ENCODE data around the gene ZBTB16. TPM values are rescaled to one million over a fixed set of nuclear protein-coding genes. Genes with fewer than 3 reads are reported as not detected.

Gene ZBTB16, protein sequence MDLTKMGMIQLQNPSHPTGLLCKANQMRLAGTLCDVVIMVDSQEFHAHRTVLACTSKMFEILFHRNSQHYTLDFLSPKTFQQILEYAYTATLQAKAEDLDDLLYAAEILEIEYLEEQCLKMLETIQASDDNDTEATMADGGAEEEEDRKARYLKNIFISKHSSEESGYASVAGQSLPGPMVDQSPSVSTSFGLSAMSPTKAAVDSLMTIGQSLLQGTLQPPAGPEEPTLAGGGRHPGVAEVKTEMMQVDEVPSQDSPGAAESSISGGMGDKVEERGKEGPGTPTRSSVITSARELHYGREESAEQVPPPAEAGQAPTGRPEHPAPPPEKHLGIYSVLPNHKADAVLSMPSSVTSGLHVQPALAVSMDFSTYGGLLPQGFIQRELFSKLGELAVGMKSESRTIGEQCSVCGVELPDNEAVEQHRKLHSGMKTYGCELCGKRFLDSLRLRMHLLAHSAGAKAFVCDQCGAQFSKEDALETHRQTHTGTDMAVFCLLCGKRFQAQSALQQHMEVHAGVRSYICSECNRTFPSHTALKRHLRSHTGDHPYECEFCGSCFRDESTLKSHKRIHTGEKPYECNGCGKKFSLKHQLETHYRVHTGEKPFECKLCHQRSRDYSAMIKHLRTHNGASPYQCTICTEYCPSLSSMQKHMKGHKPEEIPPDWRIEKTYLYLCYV
- polyA plus RNA-seq (ENCODE audit: insufficient read length), result 0.93 TPM
- long read RNA-seq, donor 1, result 0 reads
- long read RNA-seq, donor 2, result 0 reads
- long read RNA-seq, donor 3, result 0 reads
- long read RNA-seq, donor 4, partial matches to known transcripts, result 0 of 1 reads
- long read RNA-seq, donor 4, other reads (novel, unspliced or antisense), result 0 of 1 reads
- long read RNA-seq, donor 5, result 0 reads
- long read RNA-seq, donor 6, result 0 reads
- long read RNA-seq, donor 7, partial matches to known transcripts, result 0 of 1 reads
- long read RNA-seq, donor 7, other reads (novel, unspliced or antisense), result 0 of 1 reads
- long read RNA-seq, donor 8, partial matches to known transcripts, result 0 of 1 reads
- long read RNA-seq, donor 8, other reads (novel, unspliced or antisense), result 0 of 1 reads

GRCh38 chr11:114059278-114059983, at the start of gene ZBTB16:
Gene ZBTB16, plus strand, starts transcription at chr11:114059711. Its CDS starts 3,590 bp downstream, at chr11:114063301.
- DNase-seq, result peak; percentile 62

- no peak for DNase-seq
Observed at GRCh38 chr11:114010931-114011330, 48.6 kb upstream of the ZBTB16 start.

GRCh38 chr11:114011443-114011842, 48.1 kb upstream of the ZBTB16 start:
- no peak for DNase-seq

DNA sequence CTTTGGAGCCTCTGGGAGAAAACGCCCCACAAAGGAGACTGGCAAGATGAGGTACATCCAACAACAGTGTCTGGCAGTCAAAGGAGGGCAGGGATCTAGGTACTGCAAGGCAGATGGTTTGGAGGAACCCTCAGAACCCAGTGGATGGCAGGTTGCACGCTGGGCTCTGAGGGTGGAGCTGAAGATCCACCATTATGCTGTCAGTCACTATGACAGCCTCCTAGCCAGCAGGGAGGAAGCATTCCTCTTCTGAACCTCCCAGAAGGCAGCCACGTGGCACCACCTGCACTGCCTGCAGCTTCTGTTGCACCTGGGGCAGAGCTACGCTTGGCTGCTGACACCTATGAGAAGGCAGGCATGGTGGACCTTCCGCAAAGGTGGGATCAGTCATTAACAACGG, 44.4 kb upstream of the ZBTB16 start:
- no peak for DNase-seq

GRCh38 chr11:114016986-114017385, 42.5 kb upstream of the ZBTB16 start:
- no peak for DNase-seq

- no peak for DNase-seq
Observed at GRCh38 chr11:114017723-114018122, 41.8 kb upstream of the ZBTB16 start.

- DNase-seq, result no peak
Observed at GRCh38 chr11:114019046-114019445, 40.5 kb upstream of the ZBTB16 start.

DNA sequence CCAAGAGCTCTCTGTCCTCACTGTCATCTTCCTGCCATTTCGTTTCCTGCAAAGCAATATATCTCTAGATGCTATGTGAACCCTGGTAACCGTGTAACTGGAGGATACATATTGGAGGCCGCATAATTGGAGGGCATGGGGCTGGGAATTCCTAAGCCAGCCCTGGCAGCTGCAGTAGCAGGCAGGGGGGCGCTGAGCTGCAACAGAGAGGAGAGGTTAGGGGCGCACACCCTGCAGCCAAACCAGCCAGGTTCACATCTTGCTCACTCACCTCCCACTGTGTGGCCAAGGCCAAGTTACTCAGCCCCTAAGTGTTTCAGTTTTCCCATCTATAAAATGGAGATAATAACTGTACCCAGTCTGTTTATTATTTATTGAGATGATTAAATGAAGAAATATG, 39.9 kb upstream of the ZBTB16 start:
- DNase-seq, result no peak

DNA sequence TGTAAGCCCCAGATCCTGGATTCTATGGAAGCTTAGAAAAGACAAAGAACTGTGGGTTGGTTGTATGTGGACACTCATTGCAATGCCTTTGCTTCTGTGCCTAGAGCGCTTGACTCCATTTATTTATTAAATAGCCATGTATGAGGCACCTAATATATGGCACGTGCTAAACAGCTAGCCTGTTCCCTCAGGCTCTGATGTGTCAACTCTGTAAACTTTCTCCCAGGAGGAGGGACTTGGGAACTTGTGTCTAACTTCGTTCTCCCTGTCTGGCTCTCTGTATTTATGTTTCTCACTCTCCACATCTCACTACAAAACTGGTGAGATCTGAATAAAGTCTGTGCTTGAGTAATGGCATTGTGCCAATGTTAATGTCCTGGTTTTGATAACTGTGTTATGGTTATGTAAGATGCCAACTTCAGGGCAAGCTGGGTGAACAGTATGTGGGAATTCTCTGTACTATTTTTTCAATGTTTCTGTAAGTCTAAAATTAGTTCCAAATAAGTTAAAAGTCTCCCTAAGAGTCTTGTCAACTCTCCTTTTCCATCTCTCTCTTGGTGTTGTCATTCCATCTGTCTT, 34.1 kb upstream of the ZBTB16 start:
- DNase-seq, result no peak

GRCh38 chr11:114026355-114026754, 33.2 kb upstream of the ZBTB16 start:
- DNase-seq, result no peak

DNA sequence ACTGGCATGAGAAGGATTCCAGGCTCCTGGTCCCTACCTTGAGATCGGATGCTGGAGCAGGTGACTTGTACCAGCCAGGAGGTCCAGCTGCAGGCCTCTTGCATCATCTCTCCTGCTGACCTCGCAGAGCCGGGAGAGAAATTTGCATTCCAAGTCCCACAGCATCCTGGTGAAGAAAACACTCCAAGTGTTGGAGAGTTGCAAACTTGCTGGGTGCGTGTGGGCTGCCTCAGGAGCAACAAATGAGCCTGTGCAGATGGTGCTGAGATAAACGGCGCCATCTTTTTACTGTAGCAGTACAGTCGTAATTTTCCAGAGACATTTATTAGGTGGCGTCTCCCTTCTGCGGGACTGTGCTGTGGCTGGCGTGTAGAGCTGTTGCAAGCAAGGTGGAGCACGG, 32.1 kb upstream of the ZBTB16 start:
- no peak for DNase-seq

- no peak for DNase-seq
Observed at GRCh38 chr11:114027926-114028325, 31.6 kb upstream of the ZBTB16 start.

- DNase-seq, result no peak
Observed at GRCh38 chr11:114031246-114031966, 28.1 kb upstream of the ZBTB16 start.

DNA sequence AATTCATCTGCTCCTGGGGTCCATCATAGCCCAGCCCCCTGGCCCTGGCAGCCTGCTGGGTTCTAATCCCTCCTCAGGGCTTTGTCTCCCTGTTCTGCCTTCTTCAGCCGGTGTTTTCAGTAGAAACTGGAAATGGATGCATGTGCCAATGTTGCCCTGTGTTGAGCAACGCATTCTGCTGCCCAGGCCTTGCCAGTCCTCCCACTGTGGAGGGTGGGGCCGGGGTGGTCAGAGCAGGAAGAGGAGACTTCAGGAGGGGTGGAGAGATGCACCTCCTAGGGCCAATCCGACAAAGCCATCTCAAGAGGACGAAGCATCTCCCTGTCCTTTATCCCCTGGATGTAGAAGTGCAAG, 27.6 kb upstream of the ZBTB16 start:
- no peak for DNase-seq

- no peak for DNase-seq
Observed at GRCh38 chr11:114033066-114033465, 26.4 kb upstream of the ZBTB16 start.

GRCh38 chr11:114033572-114033971, 25.9 kb upstream of the ZBTB16 start:
- no peak for DNase-seq

GRCh38 chr11:114034956-114035355, 24.6 kb upstream of the ZBTB16 start:
- DNase-seq, result no peak

DNA sequence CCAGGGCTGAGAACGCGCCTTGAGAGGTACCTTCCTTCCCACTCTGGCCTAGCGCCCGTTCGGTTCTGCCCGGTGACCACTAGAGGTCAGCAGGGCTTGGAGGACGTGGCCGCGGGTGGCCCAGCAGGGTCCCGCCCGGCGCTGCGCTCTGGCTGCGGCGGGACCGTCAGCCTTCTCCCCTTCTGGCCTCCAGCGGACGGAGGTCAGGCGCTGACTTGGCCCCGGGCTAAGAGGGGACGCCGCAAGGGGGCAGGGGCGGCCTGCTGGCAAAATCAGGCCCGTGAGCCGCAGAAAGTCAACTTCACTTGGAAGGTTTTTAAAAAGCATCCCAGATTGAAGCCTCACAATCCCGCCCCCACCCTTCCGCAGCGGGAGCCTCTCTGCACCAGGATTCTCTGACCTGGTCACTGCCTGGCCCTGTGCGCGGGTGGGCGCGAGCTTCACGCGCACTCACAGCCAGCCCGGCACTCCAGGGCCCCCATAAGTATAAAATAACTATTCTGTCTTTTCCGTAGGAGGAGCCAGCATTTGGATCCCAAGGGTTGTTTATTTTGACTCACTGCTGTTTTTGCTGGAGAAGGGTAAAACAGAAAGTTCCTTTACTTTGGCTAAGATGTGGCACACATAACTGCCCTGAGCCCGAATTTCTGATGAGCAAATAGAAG, 23.2 kb upstream of the ZBTB16 start:
- DNase-seq, result peak; percentile 56

- no peak for DNase-seq
Observed at GRCh38 chr11:114036958-114037357, 22.6 kb upstream of the ZBTB16 start.

DNA sequence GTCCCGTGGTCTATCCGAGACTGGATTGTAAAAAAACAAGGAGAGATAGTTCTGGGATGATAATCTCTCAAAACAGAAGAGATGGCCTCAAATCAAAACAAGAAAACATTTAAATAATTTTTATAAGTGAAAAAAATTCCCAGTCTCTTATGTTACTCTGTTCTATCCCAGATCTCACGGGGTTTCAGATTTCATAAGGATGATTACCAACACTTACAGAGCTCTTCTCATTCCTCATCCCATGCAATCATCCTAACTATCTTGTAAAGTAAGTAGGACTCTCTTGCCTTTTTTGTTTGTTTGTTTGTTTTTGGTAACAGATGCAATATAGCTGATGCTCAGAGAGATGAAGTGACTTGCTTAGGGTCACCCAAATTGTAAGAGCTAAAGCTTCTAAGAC, 20.0 kb upstream of the ZBTB16 start:
- DNase-seq, result no peak
